ENCODE measurements around the gene LRP11.

- TF ChIP-seq, protein P1, sequence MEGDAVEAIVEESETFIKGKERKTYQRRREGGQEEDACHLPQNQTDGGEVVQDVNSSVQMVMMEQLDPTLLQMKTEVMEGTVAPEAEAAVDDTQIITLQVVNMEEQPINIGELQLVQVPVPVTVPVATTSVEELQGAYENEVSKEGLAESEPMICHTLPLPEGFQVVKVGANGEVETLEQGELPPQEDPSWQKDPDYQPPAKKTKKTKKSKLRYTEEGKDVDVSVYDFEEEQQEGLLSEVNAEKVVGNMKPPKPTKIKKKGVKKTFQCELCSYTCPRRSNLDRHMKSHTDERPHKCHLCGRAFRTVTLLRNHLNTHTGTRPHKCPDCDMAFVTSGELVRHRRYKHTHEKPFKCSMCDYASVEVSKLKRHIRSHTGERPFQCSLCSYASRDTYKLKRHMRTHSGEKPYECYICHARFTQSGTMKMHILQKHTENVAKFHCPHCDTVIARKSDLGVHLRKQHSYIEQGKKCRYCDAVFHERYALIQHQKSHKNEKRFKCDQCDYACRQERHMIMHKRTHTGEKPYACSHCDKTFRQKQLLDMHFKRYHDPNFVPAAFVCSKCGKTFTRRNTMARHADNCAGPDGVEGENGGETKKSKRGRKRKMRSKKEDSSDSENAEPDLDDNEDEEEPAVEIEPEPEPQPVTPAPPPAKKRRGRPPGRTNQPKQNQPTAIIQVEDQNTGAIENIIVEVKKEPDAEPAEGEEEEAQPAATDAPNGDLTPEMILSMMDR (IDR thresholded peaks at IDR 0.05; ENCODE audit: insufficient read depth, low read length): no peak
- TF ChIP-seq GABPA (IDR thresholded peaks at IDR 0.05; ENCODE audit: low read depth): no peak
- TF ChIP-seq POLR2AphosphoS5 (IDR thresholded peaks at IDR 0.05; ENCODE audit: low read depth): no peak
Measured at GRCh38 chr6:149831308-149831820, 32.8 kb downstream of the LRP11 start.

All from HL-60 (cell line).